Measurements from ENCODE around the gene ATF6.

Gene ATF6

DNA sequence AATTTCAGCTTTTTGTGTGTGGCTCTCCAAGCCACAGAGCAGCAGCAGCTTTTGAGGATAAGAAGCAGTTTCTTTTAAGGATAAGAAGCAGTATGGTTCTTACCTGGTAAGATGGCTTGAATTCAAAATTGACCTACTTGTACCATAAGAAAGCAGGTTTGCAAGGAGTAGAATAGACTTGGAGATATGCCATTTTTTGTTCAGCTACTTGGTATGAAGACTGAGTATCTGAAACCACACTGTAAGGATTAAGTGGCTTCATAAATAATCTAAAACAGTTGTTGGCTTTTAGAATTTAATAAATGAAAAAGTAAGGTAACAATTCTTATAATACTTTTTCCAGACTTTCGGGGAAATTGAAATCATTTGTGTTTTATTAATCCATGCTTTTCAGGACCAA lies 74.2 kb downstream of the ATF6 start:
- Histone ChIP-seq H3K4me2 (ENCODE audit: low read length) (no peak overlapping the region), H3K4me1 (ENCODE audit: control insufficient read depth, insufficient read depth, low read length) (no peaks in the 10 kb centered on the region), H3K9me3 (replicated peaks; ENCODE audit: low read length) (no peaks in the 10 kb centered on the region), H3K27me3 (ENCODE audit: control insufficient read depth, insufficient read depth, low read length) (no peaks in the 10 kb centered on the region), H3K9ac (ENCODE audit: low read depth, low read length) (no peak overlapping the region), H3K36me3 (ENCODE audit: insufficient read depth, low read length) (no peaks in the 10 kb centered on the region), H3K4me3 (ENCODE audit: low read length) (no peak overlapping the region)

GRCh38 chr1:161843156-161843555 lies 77.0 kb downstream of the ATF6 start:
- Histone ChIP-seq H3K36me3 (ENCODE audit: insufficient read depth, low read length) (no peaks in the 10 kb centered on the region), H3K4me1 (ENCODE audit: control insufficient read depth, insufficient read depth, low read length) (no peaks in the 10 kb centered on the region), H3K9ac (ENCODE audit: low read depth, low read length) (no peak overlapping the region), H3K4me2 (ENCODE audit: low read length) (no peak overlapping the region), H3K9me3 (replicated peaks; ENCODE audit: low read length) (no peaks in the 10 kb centered on the region), H3K27me3 (ENCODE audit: control insufficient read depth, insufficient read depth, low read length) (no peaks in the 10 kb centered on the region), H3K4me3 (ENCODE audit: low read length) (no peak overlapping the region)

- peaks cover 7% of the 10 kb centered on the region for H3K4me1 ChIP-seq (ENCODE audit: control insufficient read depth, insufficient read depth, low read length)
- H3K9me3 ChIP-seq (replicated peaks; ENCODE audit: low read length), result no peaks in the 10 kb centered on the region
- H3K4me2 ChIP-seq (ENCODE audit: low read length), result no peak overlapping the region
- no peaks in the 10 kb centered on the region for H3K27me3 ChIP-seq (ENCODE audit: control insufficient read depth, insufficient read depth, low read length)
- H3K4me3 ChIP-seq (ENCODE audit: low read length), result no peak overlapping the region
- no peak overlapping the region for H3K9ac ChIP-seq (ENCODE audit: low read depth, low read length)
- H3K36me3 ChIP-seq (ENCODE audit: insufficient read depth, low read length), result no peaks in the 10 kb centered on the region
Observed at GRCh38 chr1:161844696-161845095, 78.6 kb downstream of the ATF6 start.

DNA sequence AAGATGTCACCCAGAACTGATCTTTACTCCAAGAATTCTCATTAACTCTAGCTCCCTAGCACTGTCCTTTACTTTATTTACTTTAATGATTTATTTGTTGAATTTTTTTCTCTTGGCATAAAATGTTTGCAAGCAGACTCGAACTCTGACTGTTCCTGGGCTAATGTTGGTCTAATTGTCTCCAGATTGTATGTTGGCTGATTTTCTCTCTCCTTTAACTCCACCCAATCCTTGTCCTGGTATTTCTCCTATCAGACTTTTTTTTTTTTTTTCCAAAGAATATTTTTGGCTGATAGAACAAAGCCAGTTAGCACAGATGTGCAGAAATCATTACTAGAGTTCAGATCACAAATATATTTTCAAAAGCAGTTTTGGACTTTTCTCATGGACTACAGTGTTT lies 82.6 kb downstream of the ATF6 start:
- Histone ChIP-seq H3K4me1 (ENCODE audit: control insufficient read depth, insufficient read depth, low read length) (peaks cover 10% of the 10 kb centered on the region), H3K4me3 (ENCODE audit: low read length) (no peak overlapping the region), H3K36me3 (ENCODE audit: insufficient read depth, low read length) (peaks cover 5% of the 10 kb centered on the region), H3K9ac (ENCODE audit: low read depth, low read length) (no peak overlapping the region), H3K9me3 (replicated peaks; ENCODE audit: low read length) (no peaks in the 10 kb centered on the region), H3K4me2 (ENCODE audit: low read length) (no peak overlapping the region), H3K27me3 (ENCODE audit: control insufficient read depth, insufficient read depth, low read length) (no peaks in the 10 kb centered on the region)

DNA sequence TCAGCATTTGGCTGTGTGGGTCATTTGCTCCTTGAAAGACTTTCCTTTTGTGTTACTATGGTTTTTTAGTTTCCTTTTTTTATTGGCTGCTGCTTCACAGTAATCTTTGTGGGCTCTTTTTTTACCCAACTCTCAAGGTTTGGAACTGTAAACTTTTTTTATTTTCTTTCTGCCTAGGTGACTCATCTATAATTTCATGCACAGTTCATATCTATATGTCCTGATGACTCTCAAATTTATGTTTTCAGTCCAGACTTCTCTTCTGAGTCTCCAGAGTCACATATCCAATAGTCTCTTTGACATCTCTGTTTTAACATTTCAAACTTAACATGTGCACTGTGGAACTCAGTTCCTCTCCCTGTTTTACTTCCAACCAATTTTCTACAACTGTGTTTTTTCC lies 83.4 kb downstream of the ATF6 start:
- H3K27me3 ChIP-seq (ENCODE audit: control insufficient read depth, insufficient read depth, low read length), result no peaks in the 10 kb centered on the region
- no peaks in the 10 kb centered on the region for H3K9me3 ChIP-seq (replicated peaks; ENCODE audit: low read length)
- H3K4me1 ChIP-seq (ENCODE audit: control insufficient read depth, insufficient read depth, low read length), result peaks cover 10% of the 10 kb centered on the region
- H3K4me3 ChIP-seq (ENCODE audit: low read length), result no peak overlapping the region
- H3K4me2 ChIP-seq (ENCODE audit: low read length), result no peak overlapping the region
- H3K9ac ChIP-seq (ENCODE audit: low read depth, low read length), result no peak overlapping the region
- peaks cover 5% of the 10 kb centered on the region for H3K36me3 ChIP-seq (ENCODE audit: insufficient read depth, low read length)

- H3K9me3 ChIP-seq (replicated peaks; ENCODE audit: low read length), result no peaks in the 10 kb centered on the region
- no peaks in the 10 kb centered on the region for H3K4me1 ChIP-seq (ENCODE audit: control insufficient read depth, insufficient read depth, low read length)
- H3K27me3 ChIP-seq (ENCODE audit: control insufficient read depth, insufficient read depth, low read length), result no peaks in the 10 kb centered on the region
- no peak overlapping the region for H3K4me2 ChIP-seq (ENCODE audit: low read length)
- H3K36me3 ChIP-seq (ENCODE audit: insufficient read depth, low read length), result peaks cover 5% of the 10 kb centered on the region
- no peak overlapping the region for H3K9ac ChIP-seq (ENCODE audit: low read depth, low read length)
- no peak overlapping the region for H3K4me3 ChIP-seq (ENCODE audit: low read length)
Observed at GRCh38 chr1:161855260-161855659, 89.1 kb downstream of the ATF6 start.

DNA sequence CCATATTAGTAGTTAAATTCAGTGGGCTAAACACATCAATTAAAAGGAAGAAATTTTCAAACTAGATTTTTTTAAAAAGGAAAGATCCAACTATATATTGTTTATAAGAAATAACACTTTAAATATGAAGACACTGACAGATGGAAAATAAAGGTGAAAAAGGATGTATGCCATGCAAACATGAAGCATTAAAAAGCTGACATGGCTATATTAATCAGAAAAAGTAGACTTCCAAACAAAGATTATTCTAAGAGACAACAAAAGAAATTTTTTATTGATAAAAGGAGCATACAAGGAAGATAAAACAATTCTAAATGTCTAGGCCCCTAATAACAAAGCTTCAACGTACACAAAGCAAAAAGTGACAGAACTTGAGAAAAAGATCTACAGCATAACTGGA lies 92.2 kb downstream of the ATF6 start:
- Histone ChIP-seq H3K9ac (ENCODE audit: low read depth, low read length) (no peak overlapping the region), H3K27me3 (ENCODE audit: control insufficient read depth, insufficient read depth, low read length) (no peaks in the 10 kb centered on the region), H3K36me3 (ENCODE audit: insufficient read depth, low read length) (no peaks in the 10 kb centered on the region), H3K4me3 (ENCODE audit: low read length) (no peak overlapping the region), H3K9me3 (replicated peaks; ENCODE audit: low read length) (no peaks in the 10 kb centered on the region), H3K4me2 (ENCODE audit: low read length) (no peak overlapping the region), H3K4me1 (ENCODE audit: control insufficient read depth, insufficient read depth, low read length) (no peaks in the 10 kb centered on the region)

- Histone ChIP-seq H3K9ac (ENCODE audit: low read depth, low read length) (no peak overlapping the region), H3K4me3 (ENCODE audit: low read length) (no peak overlapping the region), H3K36me3 (ENCODE audit: insufficient read depth, low read length) (no peaks in the 10 kb centered on the region), H3K9me3 (replicated peaks; ENCODE audit: low read length) (no peaks in the 10 kb centered on the region), H3K4me1 (ENCODE audit: control insufficient read depth, insufficient read depth, low read length) (peaks cover 3% of the 10 kb centered on the region), H3K27me3 (ENCODE audit: control insufficient read depth, insufficient read depth, low read length) (no peaks in the 10 kb centered on the region), H3K4me2 (ENCODE audit: low read length) (no peak overlapping the region)
Observed at GRCh38 chr1:161863549-161863948, 97.4 kb downstream of the ATF6 start.

DNA sequence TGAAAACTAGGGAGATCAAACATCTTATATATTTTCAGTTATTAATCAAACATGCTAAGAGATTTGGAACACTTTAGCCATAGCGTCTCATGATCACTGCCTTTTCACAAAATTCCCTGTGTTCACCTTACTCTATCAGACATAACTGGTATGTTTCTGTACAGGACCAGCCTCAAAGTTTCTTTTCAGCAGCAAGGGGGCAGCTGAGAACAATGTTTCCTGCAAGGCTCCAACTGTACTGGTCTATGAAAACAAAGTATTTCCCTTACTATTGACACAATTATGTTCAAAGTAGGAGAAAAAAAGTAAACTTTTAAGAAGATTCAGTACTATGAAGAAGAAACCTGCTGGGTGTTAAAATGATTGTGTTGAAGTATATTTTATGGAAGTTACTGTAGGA lies 98.5 kb downstream of the ATF6 start:
- Histone ChIP-seq H3K9ac (ENCODE audit: low read depth, low read length) (no peak overlapping the region), H3K36me3 (ENCODE audit: insufficient read depth, low read length) (no peaks in the 10 kb centered on the region), H3K27me3 (ENCODE audit: control insufficient read depth, insufficient read depth, low read length) (no peaks in the 10 kb centered on the region)

GRCh38 chr1:161866241-161866640 lies 100.1 kb downstream of the ATF6 start:
- Histone ChIP-seq H3K36me3 (ENCODE audit: insufficient read depth, low read length) (no peaks in the 10 kb centered on the region), H3K4me1 (ENCODE audit: control insufficient read depth, insufficient read depth, low read length) (peaks cover 3% of the 10 kb centered on the region), H3K4me3 (ENCODE audit: low read length) (no peak overlapping the region), H3K27me3 (ENCODE audit: control insufficient read depth, insufficient read depth, low read length) (no peaks in the 10 kb centered on the region), H3K9ac (ENCODE audit: low read depth, low read length) (no peak overlapping the region), H3K9me3 (replicated peaks; ENCODE audit: low read length) (no peaks in the 10 kb centered on the region), H3K4me2 (ENCODE audit: low read length) (no peak overlapping the region)

More for the DNA sequence above, 98.5 kb downstream of the ATF6 start:
- Histone ChIP-seq H3K4me2 (ENCODE audit: low read length) (no peak overlapping the region), H3K4me3 (ENCODE audit: low read length) (no peak overlapping the region), H3K4me1 (ENCODE audit: control insufficient read depth, insufficient read depth, low read length) (peaks cover 3% of the 10 kb centered on the region), H3K9me3 (replicated peaks; ENCODE audit: low read length) (no peaks in the 10 kb centered on the region)

- Histone ChIP-seq H3K4me1 (ENCODE audit: control insufficient read depth, insufficient read depth, low read length) (peaks cover 9% of the 10 kb centered on the region), H3K9me3 (replicated peaks; ENCODE audit: low read length) (no peaks in the 10 kb centered on the region), H3K4me3 (ENCODE audit: low read length) (no peak overlapping the region), H3K27me3 (ENCODE audit: control insufficient read depth, insufficient read depth, low read length) (no peaks in the 10 kb centered on the region), H3K9ac (ENCODE audit: low read depth, low read length) (no peak overlapping the region), H3K36me3 (ENCODE audit: insufficient read depth, low read length) (no peaks in the 10 kb centered on the region), H3K4me2 (ENCODE audit: low read length) (no peak overlapping the region)
Observed at GRCh38 chr1:161868832-161869231, 102.7 kb downstream of the ATF6 start.

- H3K4me1 ChIP-seq (ENCODE audit: control insufficient read depth, insufficient read depth, low read length), result peaks cover 9% of the 10 kb centered on the region
- H3K4me2 ChIP-seq (ENCODE audit: low read length), result no peak overlapping the region
- no peak overlapping the region for H3K9ac ChIP-seq (ENCODE audit: low read depth, low read length)
- no peak overlapping the region for H3K4me3 ChIP-seq (ENCODE audit: low read length)
- H3K36me3 ChIP-seq (ENCODE audit: insufficient read depth, low read length), result no peaks in the 10 kb centered on the region
- H3K27me3 ChIP-seq (ENCODE audit: control insufficient read depth, insufficient read depth, low read length), result no peaks in the 10 kb centered on the region
- H3K9me3 ChIP-seq (replicated peaks; ENCODE audit: low read length), result no peaks in the 10 kb centered on the region
Observed at GRCh38 chr1:161869291-161869690, 103.2 kb downstream of the ATF6 start.

All from skeletal muscle satellite cell (primary cell).